Left colon (tissue), 2 donors: ENCODE results near the gene CARD14. TPM values are rescaled to one million over a fixed set of nuclear protein-coding genes. Genes with fewer than 3 reads are reported as not detected.
"Not testable (repeated sequence)": the region's sequence is repeated elsewhere in the genome, so short reads cannot be mapped to it uniquely, and the experiment has no call there.

Experiments used
- ATAC-seq: fragments of 200-7000 bp; cut with Tn5 transposase; one replicate; pipeline ENCODE4 v1.9.1; 2020; ENCODE audit warnings: mild to moderate bottlenecking, moderate library complexity
- DNase-seq, 2 donors: peaks; one replicate each; pipeline ENCODE4 v3.0.0-alpha.2; 2020
- intact Hi-C, 2 donors: fragments of 100-400 bp; cut with DNase I in 1 of 2; cut with micrococcal nuclease in 1 of 2; formaldehyde crosslinking; loops; one replicate each; pipeline versions ENCODE4 v1.11.2 to v1.14.0; 2022; cut with DNase I, micrococcal nuclease
- total RNA-seq, 2 donors: library from RNA; stranded (reverse); fragmentation: NEBNext Ultra II Directional; extraction: Animal tissue kit (Norgen Biotek cat#: 25700); gene quantifications; one replicate each; pipeline ENCODE4 v1.2.1, GENCODE V29; 2021
- donor health status: DM: no; HTN: no; CAD: no.
- donor health status: DM: yes; HTN: yes; CAD: no.

CARD14 gene
- total RNA-seq, 2 donors from 2014 or later = 0.64 to 1.3 TPM

DNA sequence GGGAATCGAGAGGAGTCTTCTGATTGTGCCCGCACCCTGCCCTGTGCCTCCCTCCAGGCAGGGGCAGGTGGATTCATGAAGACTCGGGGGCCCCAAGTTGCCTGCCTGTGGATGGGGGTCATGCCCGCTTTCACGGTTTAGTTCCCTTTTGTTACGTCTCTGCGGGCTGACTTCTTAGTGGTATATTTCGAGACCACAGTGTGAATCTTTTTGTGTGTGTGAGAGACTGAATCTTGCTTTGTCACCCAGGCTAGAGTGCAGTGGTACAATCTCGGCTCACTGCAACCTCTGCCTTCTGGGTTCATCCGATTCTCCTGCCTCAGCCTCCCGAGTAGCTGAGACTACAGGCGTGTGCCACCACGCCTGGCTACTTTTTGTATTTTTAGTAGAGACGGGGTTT is 72.7 kb downstream of the CARD14 start:
- ATAC-seq = no peak
- intact Hi-C loops = no loop called here
- DNase-seq = no peak

DNA sequence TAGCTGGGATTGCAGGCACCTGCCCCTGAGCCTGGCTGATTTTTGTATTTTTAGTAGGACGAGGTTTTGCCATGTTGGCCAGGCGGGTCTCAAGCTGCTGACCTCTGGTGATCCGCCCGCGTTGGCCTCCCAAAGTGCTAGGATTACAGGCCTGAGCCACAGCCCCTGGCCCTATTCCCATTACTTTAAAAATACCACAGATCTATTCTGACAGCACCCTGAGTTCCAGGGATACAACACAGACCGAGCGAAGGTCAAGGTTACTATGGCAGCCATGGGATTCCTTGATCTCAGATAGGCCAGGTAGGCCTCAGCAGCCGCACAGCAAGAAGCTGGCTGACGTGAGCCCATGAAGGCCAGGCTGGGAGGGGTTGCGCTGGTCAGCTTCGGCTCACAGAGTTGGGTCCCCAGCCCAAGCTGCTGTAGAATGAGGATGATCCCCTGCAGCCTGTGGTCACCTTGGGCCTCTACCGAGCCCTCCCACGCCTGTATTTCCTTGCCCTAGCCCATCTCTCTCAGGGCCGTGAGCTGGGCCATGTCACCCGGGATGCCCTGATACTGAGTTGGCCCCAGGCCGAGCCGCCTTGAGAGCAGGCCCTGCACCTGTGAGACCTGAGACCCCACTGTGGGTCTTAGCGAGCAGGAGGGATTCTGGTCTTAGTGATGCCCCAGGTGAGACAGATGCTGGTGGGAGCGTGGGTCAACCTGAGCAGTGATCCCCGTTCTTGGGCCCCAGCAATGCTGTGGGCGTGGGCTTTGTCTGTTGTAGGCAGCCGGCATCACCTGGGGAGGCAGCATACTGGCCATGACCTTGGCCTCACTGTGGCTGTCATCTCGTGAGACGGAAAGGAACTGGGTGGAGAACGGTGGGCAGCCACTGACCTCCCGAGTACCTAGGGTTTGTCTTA is 74.0 kb downstream of the CARD14 start:
- ATAC-seq (no peak), DNase-seq (no peak)
- intact Hi-C loops = no loop called here

DNA sequence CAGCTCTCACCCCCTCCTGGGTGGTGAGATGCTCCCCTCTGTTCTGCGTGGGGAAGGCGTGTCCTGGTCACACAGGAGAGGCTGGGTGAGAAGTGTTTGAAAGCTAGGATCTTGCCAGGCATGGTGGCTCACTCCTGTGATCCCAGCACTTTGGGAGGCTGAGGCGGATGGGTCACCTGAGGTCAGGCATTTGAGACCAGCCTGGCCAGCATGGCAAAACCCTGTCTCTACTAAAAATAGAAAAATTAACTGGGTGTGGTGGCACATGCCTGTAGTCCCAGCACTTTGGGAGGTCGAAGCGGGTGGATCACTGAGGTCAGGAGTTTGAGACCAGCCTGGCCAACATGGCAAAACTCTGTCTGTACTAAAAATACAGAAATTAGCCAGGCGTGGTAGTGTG is 74.6 kb downstream of the CARD14 start:
- ATAC-seq, intact Hi-C loops, DNase-seq: not testable (repeated sequence)

DNA sequence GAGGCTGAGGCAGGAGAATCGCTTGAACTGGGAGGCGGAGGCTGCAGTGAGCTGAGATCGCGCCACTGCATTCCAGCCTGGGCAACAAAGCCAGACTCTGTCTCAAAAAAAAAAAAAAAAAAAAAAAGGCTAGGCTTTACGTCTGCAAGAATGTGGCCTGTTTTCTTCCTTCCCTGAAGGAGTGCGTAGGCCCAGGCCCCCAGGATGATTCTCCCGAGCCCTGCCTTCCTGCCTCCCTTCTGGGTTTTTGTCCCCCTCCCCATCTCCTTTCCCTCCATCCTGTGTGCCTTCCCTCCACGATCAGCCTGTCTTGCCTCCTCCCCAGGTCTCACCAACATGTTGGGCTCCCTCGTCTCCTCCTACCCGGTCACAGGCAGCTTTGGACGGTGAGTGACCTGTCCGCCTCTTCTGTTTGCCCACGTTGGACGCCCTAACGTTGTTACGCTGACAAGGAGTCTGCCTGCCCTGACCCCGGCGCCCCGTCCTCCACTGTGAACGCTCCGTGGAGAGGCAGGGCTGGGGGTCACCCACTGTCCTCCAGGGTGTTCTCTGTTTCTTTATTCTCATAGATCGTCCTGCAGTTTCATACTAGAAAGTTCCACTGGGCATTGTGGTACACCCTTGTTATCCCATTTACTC is 75.2 kb downstream of the CARD14 start:
- intact Hi-C loops = no loop called here
- DNase-seq = no peak
- no peak for ATAC-seq

DNA sequence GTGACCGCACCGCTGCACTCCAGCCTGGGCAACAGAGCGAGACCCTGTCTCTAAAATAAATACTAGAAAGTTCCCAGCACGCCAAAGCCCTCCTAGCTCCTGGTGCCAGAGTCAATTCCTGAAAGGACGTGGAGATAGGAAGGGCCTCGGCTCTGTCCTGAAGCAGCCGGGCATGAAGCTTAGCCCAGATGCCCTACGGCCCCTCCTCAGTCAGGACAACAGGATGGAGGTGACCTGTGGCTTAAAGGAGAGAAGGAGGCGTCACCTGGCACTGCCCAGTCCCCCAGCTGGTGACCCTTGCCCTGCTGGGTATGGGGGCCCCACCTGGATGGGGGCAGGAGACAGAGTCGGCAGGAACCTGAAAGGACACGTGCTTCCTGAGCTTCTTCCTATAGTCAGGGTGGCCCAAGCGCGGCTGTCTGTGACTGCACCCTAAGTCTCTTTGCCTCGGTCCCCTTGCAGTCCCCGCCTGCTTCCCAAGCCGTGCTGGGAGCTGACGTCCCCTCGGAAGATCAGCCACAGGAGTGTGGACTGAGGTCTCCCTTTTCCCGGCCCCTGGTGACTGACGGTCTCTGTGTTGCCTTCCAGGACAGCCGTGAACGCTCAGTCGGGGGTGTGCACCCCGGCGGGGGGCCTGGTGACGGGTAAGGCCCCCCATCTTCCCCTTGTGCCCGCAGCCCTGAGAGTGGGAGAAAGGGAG is 75.9 kb downstream of the CARD14 start:
- DNase-seq (no peak), ATAC-seq (no peak)
- intact Hi-C loops = no loop called here

DNA sequence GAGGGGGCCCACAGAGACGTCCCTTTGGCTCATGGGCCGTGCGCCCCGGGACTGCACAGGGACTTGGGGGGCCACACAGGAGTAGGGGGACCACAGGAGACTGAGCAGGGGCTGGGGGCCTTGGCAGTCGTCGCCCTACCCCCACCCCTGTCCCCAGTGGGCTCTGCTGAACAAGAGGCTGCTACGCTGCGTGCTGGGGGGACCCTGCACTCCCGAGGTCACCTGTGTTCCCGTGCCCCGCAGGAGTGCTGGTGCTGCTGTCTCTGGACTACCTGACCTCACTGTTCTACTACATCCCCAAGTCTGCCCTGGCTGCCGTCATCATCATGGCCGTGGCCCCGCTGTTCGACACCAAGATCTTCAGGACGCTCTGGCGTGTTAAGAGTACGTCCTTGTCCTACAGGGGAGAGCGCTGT is 76.4 kb downstream of the CARD14 start:
- intact Hi-C loops = no loop called here
- DNase-seq (no peak), ATAC-seq (no peak)

DNA sequence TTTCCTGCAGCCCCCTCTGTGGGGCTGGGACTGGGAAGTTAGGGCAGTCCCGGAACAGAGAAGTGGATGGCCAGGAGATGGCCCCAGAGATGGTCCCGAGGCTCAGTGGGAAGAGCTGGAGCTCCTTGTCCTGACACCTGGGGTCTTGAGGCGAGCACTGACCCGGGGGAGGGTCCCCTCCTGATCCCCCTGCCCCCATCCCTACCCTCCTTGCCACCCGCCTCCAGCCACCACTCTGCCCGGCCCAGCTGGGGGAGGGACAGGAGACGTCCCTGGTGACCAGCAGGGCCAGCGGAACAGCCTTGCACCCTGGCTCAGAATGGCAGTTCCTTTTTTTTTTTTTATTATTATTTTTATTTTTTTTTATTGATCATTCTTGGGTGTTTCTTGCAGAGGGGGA is 76.9 kb downstream of the CARD14 start:
- intact Hi-C loops = no loop called here
- no peak for ATAC-seq
- DNase-seq = no peak

DNA sequence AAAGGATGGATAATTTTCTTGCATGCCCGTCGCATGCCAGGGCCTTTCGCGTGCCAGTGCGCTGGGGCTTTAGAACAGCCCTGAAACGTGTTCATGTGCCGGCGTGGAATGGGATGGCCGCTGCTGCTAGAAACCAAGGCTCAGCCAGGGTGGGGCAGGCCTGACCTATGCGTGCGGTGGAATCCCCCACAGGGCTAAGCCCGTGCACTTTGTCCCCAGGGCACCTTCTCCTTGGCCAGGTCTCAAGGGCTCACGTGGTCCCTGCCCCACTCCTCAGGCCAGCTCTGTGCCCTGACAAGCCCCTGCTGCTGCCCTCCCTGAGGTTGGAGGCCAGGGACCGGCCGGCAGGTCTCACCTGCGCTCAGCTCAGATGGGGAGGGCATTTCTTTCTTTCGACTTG is 77.7 kb downstream of the CARD14 start:
- intact Hi-C loops = no loop called here
- ATAC-seq = no peak
- no peak for DNase-seq

DNA sequence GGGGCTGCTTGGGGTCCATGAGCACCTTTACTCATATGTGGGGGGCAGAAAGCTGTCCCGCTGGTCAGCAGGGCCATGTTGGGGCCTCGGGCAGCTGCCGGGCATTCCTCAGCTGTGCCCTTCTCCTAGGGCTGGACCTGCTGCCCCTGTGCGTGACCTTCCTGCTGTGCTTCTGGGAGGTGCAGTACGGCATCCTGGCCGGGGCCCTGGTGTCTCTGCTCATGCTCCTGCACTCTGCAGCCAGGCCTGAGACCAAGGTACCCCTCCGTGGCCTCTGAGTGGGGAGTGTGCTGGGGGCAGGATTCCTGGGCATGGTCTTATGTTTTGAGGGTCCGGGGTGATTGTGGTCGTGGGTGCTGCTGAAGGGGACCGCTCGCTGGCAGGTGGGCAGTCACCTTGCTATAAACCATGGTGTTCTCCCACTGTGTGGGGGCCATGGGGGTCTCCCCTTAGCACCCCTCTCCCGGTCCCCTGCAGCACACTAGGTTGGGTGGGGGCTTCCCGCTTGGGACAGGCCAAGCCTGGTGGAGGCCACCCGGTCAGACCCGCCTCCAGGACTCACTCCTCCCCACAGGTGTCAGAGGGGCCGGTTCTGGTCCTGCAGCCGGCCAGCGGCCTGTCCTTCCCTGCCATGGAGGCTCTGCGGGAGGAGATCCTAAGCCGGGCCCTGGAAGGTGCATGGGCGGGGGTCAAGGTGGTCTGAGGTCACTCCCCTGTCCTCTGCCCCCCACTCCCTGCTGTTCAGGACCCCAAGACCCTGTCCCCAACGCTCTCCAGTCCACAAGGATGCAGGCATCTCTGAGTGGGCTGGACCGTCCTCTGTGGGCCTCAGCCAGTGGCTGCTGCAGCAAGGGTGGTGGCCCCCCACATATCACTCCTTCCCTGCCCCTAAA is 78.4 kb downstream of the CARD14 start:
- DNase-seq (no peak), ATAC-seq (no peak)
- intact Hi-C loops = no loop called here

DNA sequence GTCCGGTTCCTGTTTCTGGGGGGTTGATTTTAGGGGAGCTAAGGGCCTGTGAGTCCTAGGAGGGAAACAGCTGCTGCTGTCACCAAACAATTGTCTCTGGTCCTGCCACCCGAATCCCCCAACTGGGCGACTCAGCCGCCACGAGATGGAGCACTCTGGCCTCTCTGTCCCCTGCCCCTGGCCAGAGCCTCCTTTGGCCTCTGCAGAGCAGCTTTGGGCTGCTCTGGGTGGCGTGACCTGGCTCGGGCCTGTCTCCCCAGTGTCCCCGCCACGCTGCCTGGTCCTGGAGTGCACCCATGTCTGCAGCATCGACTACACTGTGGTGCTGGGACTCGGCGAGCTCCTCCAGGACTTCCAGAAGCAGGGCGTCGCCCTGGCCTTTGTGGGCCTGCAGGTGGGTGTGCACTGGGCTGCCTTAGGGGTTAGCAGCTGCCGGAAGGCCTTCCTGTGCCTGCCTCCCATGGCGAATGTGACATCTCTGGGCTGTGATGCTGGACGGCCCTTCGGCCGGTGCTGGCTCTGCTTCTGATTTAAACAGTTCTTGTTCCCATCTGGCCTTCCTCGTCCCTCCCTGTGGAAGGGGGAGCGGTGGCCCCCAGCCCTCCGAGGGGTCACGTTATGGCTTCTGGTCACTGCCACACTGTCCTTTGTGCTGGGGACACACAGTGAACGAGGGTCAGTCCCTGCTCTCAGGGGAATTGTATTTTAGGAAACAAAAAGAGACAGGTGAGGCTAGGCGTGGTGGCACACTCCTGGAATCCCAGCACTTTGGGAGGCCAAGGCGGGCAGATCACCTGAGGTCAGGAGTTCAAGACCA is 79.3 kb downstream of the CARD14 start:
- no peak for DNase-seq
- intact Hi-C loops = no loop called here
- ATAC-seq = no peak

DNA sequence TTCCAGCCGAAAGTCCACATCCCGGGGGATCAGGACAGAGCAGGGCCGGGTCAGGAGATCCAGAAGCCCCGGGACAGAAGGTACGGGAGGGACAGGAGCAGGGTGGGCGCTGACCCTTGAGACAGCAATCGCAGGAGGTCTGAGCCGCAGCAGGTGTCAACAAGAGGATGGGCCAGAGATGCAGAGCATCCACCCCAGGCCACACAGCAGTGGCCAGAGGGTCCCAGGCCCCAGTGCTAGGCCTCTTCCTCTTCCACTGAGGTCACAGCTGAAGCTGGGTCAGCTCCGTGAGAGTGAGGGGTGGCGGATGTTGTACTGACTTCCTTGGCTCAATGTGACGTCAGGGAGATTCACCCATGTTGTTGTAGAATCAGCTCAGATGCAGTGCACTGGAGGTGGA is 82.1 kb downstream of the CARD14 start:
- intact Hi-C loops = no loop called here
- DNase-seq = no peak

DNA sequence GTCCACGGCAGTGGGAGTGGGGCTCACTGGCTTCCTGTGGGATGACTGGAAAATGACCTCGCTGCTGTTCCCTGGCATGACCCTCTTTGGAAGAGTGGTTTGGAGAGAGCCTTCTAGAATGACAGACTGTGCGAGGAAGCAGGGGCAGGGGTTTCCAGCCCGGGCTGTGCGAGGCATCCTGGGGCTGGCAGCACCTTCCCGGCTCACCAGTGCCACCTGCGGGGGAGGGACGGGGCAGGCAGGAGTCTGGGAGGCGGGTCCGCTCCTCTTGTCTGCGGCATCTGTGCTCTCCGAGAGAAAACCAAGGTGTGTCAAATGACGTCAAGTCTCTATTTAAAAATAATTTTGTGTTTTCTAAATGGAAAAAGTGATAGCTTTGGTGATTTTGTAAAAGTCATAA is 83.0 kb downstream of the CARD14 start:
- ATAC-seq = peak; percentile 80
- intact Hi-C loops = no loop called here
- DNase-seq = peak; percentile 71 to 84

More for the DNA sequence above, 82.1 kb downstream of the CARD14 start:
- no peak for ATAC-seq

DNA sequence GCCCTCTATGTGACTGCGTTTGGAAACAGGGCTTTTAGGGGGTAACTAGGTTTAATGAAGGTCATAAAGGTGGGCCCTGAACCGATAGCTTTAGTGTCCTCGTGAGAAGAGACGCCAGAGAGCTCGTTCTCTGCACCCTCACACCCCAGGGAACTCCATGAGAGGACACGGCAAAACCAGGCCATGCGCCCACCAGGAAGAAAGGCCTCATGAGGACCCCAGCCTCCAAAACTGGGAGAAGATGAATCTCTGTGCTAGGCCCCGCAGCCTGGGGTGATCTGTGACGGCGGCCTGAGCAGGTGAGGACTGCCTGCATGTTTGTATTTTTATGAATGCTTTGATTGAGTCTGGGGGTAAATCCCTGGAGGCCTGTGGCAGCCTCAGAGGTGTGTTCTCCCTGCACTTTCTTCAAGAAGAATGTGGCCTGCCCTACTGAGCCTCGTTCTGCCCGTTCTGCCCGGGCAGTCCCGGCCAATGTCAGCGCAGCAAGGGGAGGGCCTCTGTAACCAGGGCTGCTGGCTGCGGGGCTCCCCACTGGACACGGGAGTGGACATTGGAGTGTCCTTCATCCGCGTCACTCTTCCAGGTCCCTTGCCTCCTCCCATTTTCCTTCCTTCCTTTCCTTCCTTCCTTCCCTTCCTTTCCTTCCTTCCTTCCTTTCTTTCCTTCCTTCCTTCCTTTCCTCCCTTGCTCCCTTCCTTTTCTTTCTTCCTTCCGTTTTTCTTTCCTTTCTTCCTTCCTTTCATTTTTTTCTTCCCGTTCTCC is 84.0 kb downstream of the CARD14 start:
- DNase-seq = no peak
- ATAC-seq = no peak
- intact Hi-C loops = no loop called here

DNA sequence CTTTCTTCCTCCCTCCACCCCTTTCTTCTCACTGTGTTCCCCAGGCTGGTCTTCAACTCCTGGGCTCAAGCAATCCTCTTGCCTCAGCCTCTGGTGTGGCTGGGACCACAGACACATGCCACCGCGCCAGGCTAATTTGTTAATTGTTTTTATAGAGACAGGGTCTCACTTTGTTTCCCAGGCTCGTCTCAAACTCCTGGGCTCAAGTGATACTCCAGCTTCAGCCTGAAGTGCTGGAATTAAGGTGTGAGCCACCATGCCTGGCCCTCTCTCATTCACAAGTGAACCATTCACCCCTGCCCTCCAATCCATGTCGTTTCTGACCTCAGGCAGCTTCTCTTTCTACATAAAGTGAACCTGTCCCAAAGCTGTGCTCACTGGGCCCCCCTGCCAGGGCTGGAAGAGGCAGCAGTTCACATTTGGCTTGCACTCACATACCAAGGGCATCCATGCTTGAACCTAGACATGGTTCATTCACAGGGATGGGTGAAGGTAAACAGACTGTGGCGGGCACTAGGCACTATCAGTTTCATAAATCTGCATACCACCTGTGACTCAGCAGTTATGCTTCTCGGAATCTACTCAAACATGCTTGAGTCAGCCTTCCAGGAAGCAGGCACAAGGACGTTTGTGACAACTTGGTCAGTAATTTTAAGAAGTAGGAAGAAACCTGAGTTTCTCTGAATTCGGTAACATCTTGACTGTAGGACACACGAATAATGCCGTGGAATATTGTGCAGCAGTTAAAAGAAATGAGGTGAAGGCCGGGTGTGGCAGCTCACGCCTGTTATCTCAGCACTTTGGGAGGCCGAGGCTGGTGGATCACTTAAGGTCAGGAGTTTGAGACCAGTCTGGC is 84.8 kb downstream of the CARD14 start:
- peak; percentile 74 for ATAC-seq
- intact Hi-C loops = no loop called here

DNA sequence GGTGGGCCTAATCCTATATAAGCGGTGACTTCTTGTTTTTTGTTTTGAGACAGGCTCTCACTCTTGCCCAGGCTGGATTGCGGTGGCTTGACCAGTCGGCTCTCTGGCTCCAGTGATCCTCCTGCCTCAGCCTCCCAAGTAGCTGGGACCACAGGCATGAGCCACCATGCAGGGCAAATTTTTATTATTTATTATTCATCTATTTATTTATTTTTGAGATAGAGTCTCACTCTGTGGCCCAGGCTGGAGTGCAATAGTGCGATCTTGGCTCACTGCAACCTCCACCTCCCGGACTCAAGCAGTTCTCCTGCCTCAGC is 86.2 kb downstream of the CARD14 start:
- DNase-seq = no peak
- no peak for ATAC-seq
- intact Hi-C loops = no loop called here

More for the DNA sequence above, 84.8 kb downstream of the CARD14 start:
- peak; percentile 28 to 77 for DNase-seq

DNA sequence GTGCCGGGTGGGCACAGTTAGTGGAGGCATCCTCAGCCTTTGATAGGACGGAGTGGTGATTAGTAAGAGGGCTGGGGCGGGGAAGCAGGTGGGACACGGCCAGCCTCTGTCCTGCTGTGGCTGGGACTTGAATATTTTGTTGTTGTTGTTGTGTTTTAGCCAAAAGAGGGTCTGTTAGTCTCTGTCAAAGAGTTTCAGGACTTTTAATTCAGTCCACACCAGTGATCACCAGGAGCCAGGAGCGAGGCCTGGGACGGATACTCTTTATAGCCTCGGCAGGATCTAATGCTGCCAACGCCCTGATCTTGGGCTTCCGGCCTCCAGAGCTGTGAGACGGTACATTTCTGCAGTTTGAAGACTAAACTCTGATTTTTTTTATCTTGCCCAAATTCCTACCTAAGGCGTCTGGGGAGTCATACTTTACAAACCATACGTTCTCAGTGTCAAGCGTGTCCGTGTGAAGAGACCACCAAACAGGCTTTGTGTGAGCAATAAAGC is 87.9 kb downstream of the CARD14 start:
- intact Hi-C loops = no loop called here
- peak; percentile 57 to 71 for DNase-seq
- peak; percentile 55 for ATAC-seq
